ENCODE results near the gene CXCR1.
"Not testable (repeated sequence)": the region's sequence is repeated elsewhere in the genome, so short reads cannot be mapped to it uniquely, and the experiment has no call there.

The CXCR1 gene

DNA sequence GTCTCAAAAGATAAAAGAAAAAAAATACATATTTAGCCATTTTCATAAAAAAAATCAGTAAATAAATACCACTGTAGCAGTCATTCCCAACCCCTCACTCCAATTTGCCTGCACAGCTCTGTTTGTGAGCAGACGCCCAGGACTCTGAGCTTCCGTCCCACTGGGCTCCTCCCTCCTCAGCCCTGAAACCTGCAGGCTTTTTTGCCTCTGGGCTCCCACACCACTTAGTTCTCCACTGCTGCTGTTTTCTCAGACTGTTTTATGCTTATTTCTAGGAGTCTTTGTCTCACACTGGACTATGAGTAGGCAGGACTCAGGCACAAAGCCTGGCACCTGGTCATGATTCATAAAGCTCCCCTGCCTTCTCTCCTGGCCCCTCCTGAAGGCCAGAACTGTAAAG lies 6.1 kb upstream of the CXCR1 start:
- H2BK12ac ChIP-seq (ENCODE audit: low read length), result no peak overlapping the region
- no peak overlapping the region for H3K27ac ChIP-seq (ENCODE audit: low read depth, low read length)
- H3K14ac ChIP-seq (ENCODE audit: low read length), result no peak overlapping the region
- H3K4me2 ChIP-seq (ENCODE audit: low read length), result no peak overlapping the region
- H3K4me3 ChIP-seq (ENCODE audit: low read depth, low read length), result no peak overlapping the region
- no peaks in the 10 kb centered on the region for H3K27me3 ChIP-seq (ENCODE audit: insufficient read depth, low read length)
- H3K18ac ChIP-seq (ENCODE audit: low read length), result no peak overlapping the region
- H4K8ac ChIP-seq (ENCODE audit: low read depth, low read length), result no peak overlapping the region
- no peak overlapping the region for H2BK5ac ChIP-seq (ENCODE audit: low read depth, low read length, poor library complexity)
- H3K9ac ChIP-seq (ENCODE audit: low read length), result no peak overlapping the region
- H4K12ac ChIP-seq (ENCODE audit: low read depth, low read length), result no peak overlapping the region
- no peak overlapping the region for H2AK5ac ChIP-seq (ENCODE audit: low read length)
- no peak overlapping the region for H4K91ac ChIP-seq (ENCODE audit: low read depth, low read length)
- no CpG with 5 or more reads among the region's 2 CpGs for WGBS (ENCODE audit: extremely low coverage, insufficient coverage, insufficient read length)
- H3K9me3 ChIP-seq (ENCODE audit: insufficient read depth, low read depth, low read length), result no peaks in the 10 kb centered on the region
- H3K79me1 ChIP-seq (ENCODE audit: low read length), result no peaks in the 10 kb centered on the region
- H2BK120ac ChIP-seq (ENCODE audit: insufficient read depth, low read length, poor library complexity), result no peak overlapping the region
- no peaks in the 10 kb centered on the region for H3K36me3 ChIP-seq (ENCODE audit: control insufficient read depth in 1 of 2, insufficient read depth in 2 of 2, low read length in 2 of 2)
- no peak overlapping the region for H3K23ac ChIP-seq (ENCODE audit: low read length)
- no peak overlapping the region for H3K4ac ChIP-seq (ENCODE audit: low read depth, low read length)
- no peaks in the 10 kb centered on the region for H3K79me2 ChIP-seq (ENCODE audit: control insufficient read depth, insufficient read depth, low read length, poor library complexity)
- H3K4me1 ChIP-seq (ENCODE audit: control insufficient read depth in 1 of 2, insufficient read depth in 2 of 2, low read length in 2 of 2), result peaks cover 2 to 3% of the 10 kb centered on the region in 2 experiments
- peak; percentile 13 to 41 for DNase-seq
- no peak overlapping the region for H2AFZ ChIP-seq (ENCODE audit: insufficient read depth, low read length, poor library complexity)

DNA sequence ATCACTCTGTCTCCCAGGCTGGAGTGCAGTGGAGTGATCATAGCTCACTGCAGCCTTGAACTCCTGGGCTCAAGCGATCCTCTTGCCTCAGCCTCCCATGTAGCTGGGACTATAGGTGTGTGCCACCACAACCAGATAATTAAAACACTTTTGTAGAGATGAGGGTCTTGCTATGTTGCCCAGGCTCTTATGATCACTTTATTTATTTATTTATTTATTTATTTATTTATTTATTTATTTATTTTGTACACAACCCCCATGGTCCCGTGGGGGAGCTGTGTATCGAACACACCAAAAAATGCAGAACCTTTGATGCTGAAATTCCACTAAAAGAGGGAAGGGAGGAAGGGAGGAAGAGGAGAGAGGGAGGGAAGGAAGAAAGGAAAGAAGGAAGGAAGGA lies 5.0 kb upstream of the CXCR1 start:
- not testable (repeated sequence) for H3K27me3 ChIP-seq (ENCODE audit: insufficient read depth, low read length); H2BK12ac ChIP-seq (ENCODE audit: low read length); H3K27ac ChIP-seq (ENCODE audit: low read depth, low read length); H2AK5ac ChIP-seq (ENCODE audit: low read length); H3K4ac ChIP-seq (ENCODE audit: low read depth, low read length); H2BK120ac ChIP-seq (ENCODE audit: insufficient read depth, low read length, poor library complexity); H3K79me1 ChIP-seq (ENCODE audit: low read length); H3K23ac ChIP-seq (ENCODE audit: low read length); H3K9me3 ChIP-seq (ENCODE audit: insufficient read depth, low read depth, low read length); H2BK5ac ChIP-seq (ENCODE audit: low read depth, low read length, poor library complexity); H3K18ac ChIP-seq (ENCODE audit: low read length); H3K79me2 ChIP-seq (ENCODE audit: control insufficient read depth, insufficient read depth, low read length, poor library complexity); H2AFZ ChIP-seq (ENCODE audit: insufficient read depth, low read length, poor library complexity); H4K12ac ChIP-seq (ENCODE audit: low read depth, low read length); H3K14ac ChIP-seq (ENCODE audit: low read length); H4K91ac ChIP-seq (ENCODE audit: low read depth, low read length); H4K8ac ChIP-seq (ENCODE audit: low read depth, low read length); H3K4me1 ChIP-seq (ENCODE audit: control insufficient read depth in 1 of 2, insufficient read depth in 2 of 2, low read length in 2 of 2); DNase-seq; H3K9ac ChIP-seq (ENCODE audit: low read length); H3K36me3 ChIP-seq (ENCODE audit: control insufficient read depth in 1 of 2, insufficient read depth in 2 of 2, low read length in 2 of 2); H3K4me2 ChIP-seq (ENCODE audit: low read length); H3K4me3 ChIP-seq (ENCODE audit: low read depth, low read length)
- no CpG with 5 or more reads among the region's 3 CpGs for WGBS (ENCODE audit: extremely low coverage, insufficient coverage, insufficient read length)

DNA sequence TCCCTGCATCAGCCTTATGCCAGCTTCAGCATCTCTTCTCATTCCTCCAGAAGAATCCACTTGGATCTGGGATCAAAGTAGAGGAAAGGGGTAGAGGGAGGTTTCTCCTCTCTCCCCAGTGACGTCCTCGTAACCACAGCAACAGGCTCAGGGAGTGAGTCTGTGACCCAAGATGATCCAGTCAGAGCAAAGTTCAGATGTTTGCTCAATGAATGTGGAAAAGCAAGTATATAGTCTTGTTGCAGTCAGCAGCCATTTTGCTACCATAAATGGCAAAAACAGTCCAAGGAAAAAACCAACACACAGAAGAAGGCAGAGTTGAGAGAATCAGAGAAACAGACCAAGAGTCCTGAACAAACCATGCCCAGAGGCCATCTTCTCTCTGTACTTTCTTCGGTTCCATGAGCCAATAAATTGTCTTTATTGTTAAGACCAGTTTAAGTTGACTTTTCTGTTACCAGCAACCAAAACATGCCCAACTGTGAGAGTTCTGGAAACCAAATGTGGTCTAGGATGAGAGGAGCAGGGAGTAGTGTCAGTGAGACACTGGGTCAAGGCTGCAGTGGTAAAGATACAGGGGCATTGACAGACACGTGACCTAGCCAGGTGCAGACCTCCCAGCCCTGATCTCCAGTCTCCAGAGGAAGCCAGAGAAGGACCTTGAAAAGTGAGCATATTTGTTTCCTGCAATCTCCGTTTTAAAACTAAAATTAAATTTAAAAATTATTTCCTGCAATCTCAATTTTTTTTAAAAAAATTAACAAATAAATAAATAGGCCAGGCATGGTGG lies 3.2 kb upstream of the CXCR1 start:
- Histone ChIP-seq H4K12ac (ENCODE audit: low read depth, low read length) (no peak overlapping the region), H2BK5ac (ENCODE audit: low read depth, low read length, poor library complexity) (no peak overlapping the region), H3K23ac (ENCODE audit: low read length) (no peak overlapping the region), H3K9ac (ENCODE audit: low read length) (no peak overlapping the region), H2BK12ac (ENCODE audit: low read length) (no peak overlapping the region), H2AFZ (ENCODE audit: insufficient read depth, low read length, poor library complexity) (peak overlapping the region; percentile 8), H4K8ac (ENCODE audit: low read depth, low read length) (no peak overlapping the region), H3K9me3 (ENCODE audit: insufficient read depth, low read depth, low read length) (no peaks in the 10 kb centered on the region), H3K79me1 (ENCODE audit: low read length) (no peaks in the 10 kb centered on the region), H3K14ac (ENCODE audit: low read length) (no peak overlapping the region), H3K4ac (ENCODE audit: low read depth, low read length) (no peak overlapping the region), H3K27me3 (ENCODE audit: insufficient read depth, low read length) (no peaks in the 10 kb centered on the region), H3K4me1 (ENCODE audit: control insufficient read depth in 1 of 2, insufficient read depth in 2 of 2, low read length in 2 of 2) (peaks cover 2 to 3% of the 10 kb centered on the region in 2 experiments), H2BK120ac (ENCODE audit: insufficient read depth, low read length, poor library complexity) (no peak overlapping the region), H3K4me2 (ENCODE audit: low read length) (no peak overlapping the region), H3K79me2 (ENCODE audit: control insufficient read depth, insufficient read depth, low read length, poor library complexity) (no peaks in the 10 kb centered on the region), H3K36me3 (ENCODE audit: control insufficient read depth in 1 of 2, insufficient read depth in 2 of 2, low read length in 2 of 2) (no peaks in the 10 kb centered on the region), H3K18ac (ENCODE audit: low read length) (no peak overlapping the region), H3K27ac (ENCODE audit: low read depth, low read length) (peak overlapping the region; percentile 28), H4K91ac (ENCODE audit: low read depth, low read length) (peak overlapping the region; percentile 45), H3K4me3 (ENCODE audit: low read depth, low read length) (no peak overlapping the region), H2AK5ac (ENCODE audit: low read length) (no peak overlapping the region)
- DNase-seq, result peak; percentile 88 to 97
- no CpG with 5 or more reads among the region's 5 CpGs for WGBS (ENCODE audit: extremely low coverage, insufficient coverage, insufficient read length)

DNA sequence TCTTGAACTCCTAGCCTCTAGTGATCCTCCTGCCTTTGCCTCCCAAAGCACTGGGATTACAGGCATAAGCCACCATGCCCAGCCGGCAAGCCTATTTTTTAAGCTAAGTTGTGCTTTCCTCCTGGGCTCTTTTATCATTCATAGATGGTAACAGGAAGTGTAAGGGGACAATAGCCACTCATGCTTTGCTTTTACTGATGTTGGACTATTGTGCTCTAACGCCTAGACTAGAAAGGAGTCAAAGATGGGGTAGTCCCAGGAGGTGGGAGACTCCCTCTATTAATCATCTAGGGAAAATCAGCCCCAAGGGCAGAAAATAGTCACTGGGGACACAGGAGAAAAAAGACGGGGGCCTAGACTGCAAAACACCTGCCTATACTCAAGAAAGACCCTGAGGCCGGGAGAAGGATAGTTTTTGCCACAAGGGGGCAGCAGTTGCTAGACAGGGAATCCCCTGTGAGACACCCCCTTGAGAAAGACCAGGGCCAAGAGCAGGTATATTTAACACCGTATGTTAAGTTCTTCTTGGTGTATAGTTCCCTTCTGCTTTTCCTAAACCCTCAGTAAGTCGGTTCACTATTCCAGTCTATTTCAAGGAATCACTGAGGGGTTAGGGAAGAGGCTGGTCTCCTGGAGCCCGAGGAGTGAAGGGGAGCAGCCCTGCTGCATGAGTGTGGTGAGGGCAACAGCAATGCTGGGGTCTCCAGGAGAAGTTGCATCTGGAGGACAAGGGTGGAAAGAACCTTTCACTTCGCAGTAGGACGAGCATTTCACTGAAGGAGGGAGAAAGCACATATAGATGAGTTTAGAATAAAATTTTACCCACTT lies 2.1 kb upstream of the CXCR1 start:
- H3K9ac ChIP-seq (ENCODE audit: low read length), result no peak overlapping the region
- H4K8ac ChIP-seq (ENCODE audit: low read depth, low read length), result no peak overlapping the region
- H3K4me3 ChIP-seq (ENCODE audit: low read depth, low read length), result no peak overlapping the region
- no peaks in the 10 kb centered on the region for H3K79me1 ChIP-seq (ENCODE audit: low read length)
- H3K27me3 ChIP-seq (ENCODE audit: insufficient read depth, low read length), result no peaks in the 10 kb centered on the region
- H2BK120ac ChIP-seq (ENCODE audit: insufficient read depth, low read length, poor library complexity), result no peak overlapping the region
- no peak overlapping the region for H2BK12ac ChIP-seq (ENCODE audit: low read length)
- H3K18ac ChIP-seq (ENCODE audit: low read length), result no peak overlapping the region
- no peak overlapping the region for H2AFZ ChIP-seq (ENCODE audit: insufficient read depth, low read length, poor library complexity)
- peaks cover 2 to 3% of the 10 kb centered on the region in 2 experiments for H3K4me1 ChIP-seq (ENCODE audit: control insufficient read depth in 1 of 2, insufficient read depth in 2 of 2, low read length in 2 of 2)
- H2BK5ac ChIP-seq (ENCODE audit: low read depth, low read length, poor library complexity), result no peak overlapping the region
- no peak overlapping the region for H4K91ac ChIP-seq (ENCODE audit: low read depth, low read length)
- H3K14ac ChIP-seq (ENCODE audit: low read length), result no peak overlapping the region
- no peaks in the 10 kb centered on the region for H3K79me2 ChIP-seq (ENCODE audit: control insufficient read depth, insufficient read depth, low read length, poor library complexity)
- peak; percentile 72 to 91 for DNase-seq
- no peak overlapping the region for H4K12ac ChIP-seq (ENCODE audit: low read depth, low read length)
- no peak overlapping the region for H2AK5ac ChIP-seq (ENCODE audit: low read length)
- H3K23ac ChIP-seq (ENCODE audit: low read length), result no peak overlapping the region
- no peaks in the 10 kb centered on the region for H3K36me3 ChIP-seq (ENCODE audit: control insufficient read depth in 1 of 2, insufficient read depth in 2 of 2, low read length in 2 of 2)
- H3K9me3 ChIP-seq (ENCODE audit: insufficient read depth, low read depth, low read length), result peaks cover 3% of the 10 kb centered on the region
- no CpG with 5 or more reads among the region's 9 CpGs for WGBS (ENCODE audit: extremely low coverage, insufficient coverage, insufficient read length)
- no peak overlapping the region for H3K27ac ChIP-seq (ENCODE audit: low read depth, low read length)
- H3K4ac ChIP-seq (ENCODE audit: low read depth, low read length), result no peak overlapping the region
- no peak overlapping the region for H3K4me2 ChIP-seq (ENCODE audit: low read length)
